Cardiac muscle cell (in vitro differentiated cells and primary cell): ENCODE measurements around the gene SSX4B. TPM values are rescaled to one million over a fixed set of nuclear protein-coding genes. Genes with fewer than 3 reads are reported as not detected.
"Not testable (repeated sequence)": the region's sequence is repeated elsewhere in the genome, so short reads cannot be mapped to it uniquely, and the experiment has no call there.

Source experiments
- DNase-seq, 2 donors: peaks; one replicate each; pipeline versions ENCODE4 v3.0.0 to v3.0.0-alpha.2; 2010 to 2017; ENCODE audit warnings: low read depth in 1 of 2, low spot score in 1 of 2
- H3K27ac ChIP-seq: fragments of 200-600 bp; sonication (generic); 2 replicates; pipeline ENCODE4 v1.5.1; 2016
- H3K27me3 ChIP-seq: fragments of 200-600 bp; sonication (generic); 2 replicates; pipeline ENCODE4 v1.6.0; 2016; ENCODE audit warnings: control low read depth
- H3K36me3 ChIP-seq: fragments of 200-600 bp; sonication (generic); 2 replicates; pipeline ENCODE4 v1.5.1; 2016; ENCODE audit warnings: control low read depth
- H3K4me1 ChIP-seq: fragments of 200-600 bp; sonication (generic); 2 replicates; pipeline ENCODE4 v1.8.1; 2017; ENCODE audit warnings: low read depth, mild to moderate bottlenecking, mixed run types
- H3K4me3 ChIP-seq: fragments of 200-600 bp; sonication (generic); 2 replicates; pipeline ENCODE4 v1.5.1; 2016; ENCODE audit warnings: mild to moderate bottlenecking
- H3K9me3 ChIP-seq: fragments of 200-600 bp; sonication (generic); 2 replicates; pipeline ENCODE4 v1.5.1; 2017; ENCODE audit warnings: low read depth, mild to moderate bottlenecking, control low read depth
- polyA plus RNA-seq: library from polyadenylated mRNA; unstranded; fragments of >200 nt; fragmentation: Nextera tagmentation; extraction: Ambion mirVana; gene quantifications from 2 replicates; pipeline ENCODE4 v1.2.1, GENCODE V29; 2016
- total RNA-seq: library from RNA; depleted of rRNA; stranded (reverse); fragments of >200 nt; gene quantifications from 2 replicates; pipeline ENCODE4 v1.2.3, GENCODE V29; 2016
- TF ChIP-seq, protein P1 (sequence below): IDR thresholded peaks from 2 replicates; pipeline ENCODE4 v1.5.1; 2012; ENCODE audit warnings: low read depth, mild to moderate bottlenecking, low read length

The SSX4B gene
- total RNA-seq (not detected in 2 replicates), polyA plus RNA-seq (not detected in 2 replicates)

GRCh38 chrX:48411860-48412259 is at the start of gene SSX4B:
Gene SSX4B, minus strand, starts transcription at chrX:48411960. Its CDS starts 588 bp downstream, at chrX:48411372.
- not testable (repeated sequence) for H3K4me1 ChIP-seq, DNase-seq, H3K27me3 ChIP-seq, H3K36me3 ChIP-seq, H3K9me3 ChIP-seq, H3K4me3 ChIP-seq, H3K27ac ChIP-seq

- DNase-seq: no peak
- H3K27ac ChIP-seq: no peak overlapping the region
- H3K4me3 ChIP-seq: no peak overlapping the region
- no peaks in the 10 kb centered on the region for H3K27me3 ChIP-seq
- no peaks in the 10 kb centered on the region for H3K4me1 ChIP-seq
- H3K9me3 ChIP-seq: no peaks in the 10 kb centered on the region
- H3K36me3 ChIP-seq: no peaks in the 10 kb centered on the region
- TF ChIP-seq, protein P1, sequence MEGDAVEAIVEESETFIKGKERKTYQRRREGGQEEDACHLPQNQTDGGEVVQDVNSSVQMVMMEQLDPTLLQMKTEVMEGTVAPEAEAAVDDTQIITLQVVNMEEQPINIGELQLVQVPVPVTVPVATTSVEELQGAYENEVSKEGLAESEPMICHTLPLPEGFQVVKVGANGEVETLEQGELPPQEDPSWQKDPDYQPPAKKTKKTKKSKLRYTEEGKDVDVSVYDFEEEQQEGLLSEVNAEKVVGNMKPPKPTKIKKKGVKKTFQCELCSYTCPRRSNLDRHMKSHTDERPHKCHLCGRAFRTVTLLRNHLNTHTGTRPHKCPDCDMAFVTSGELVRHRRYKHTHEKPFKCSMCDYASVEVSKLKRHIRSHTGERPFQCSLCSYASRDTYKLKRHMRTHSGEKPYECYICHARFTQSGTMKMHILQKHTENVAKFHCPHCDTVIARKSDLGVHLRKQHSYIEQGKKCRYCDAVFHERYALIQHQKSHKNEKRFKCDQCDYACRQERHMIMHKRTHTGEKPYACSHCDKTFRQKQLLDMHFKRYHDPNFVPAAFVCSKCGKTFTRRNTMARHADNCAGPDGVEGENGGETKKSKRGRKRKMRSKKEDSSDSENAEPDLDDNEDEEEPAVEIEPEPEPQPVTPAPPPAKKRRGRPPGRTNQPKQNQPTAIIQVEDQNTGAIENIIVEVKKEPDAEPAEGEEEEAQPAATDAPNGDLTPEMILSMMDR: no peak
These were observed 48.8 kb upstream of the SSX4B start for GRCh38 chrX:48460606-48461005.

GRCh38 chrX:48460031-48460430 is 48.3 kb upstream of the SSX4B start:
- Histone ChIP-seq H3K27ac (no peak overlapping the region), H3K4me1 (no peaks in the 10 kb centered on the region), H3K4me3 (no peak overlapping the region), H3K27me3 (no peaks in the 10 kb centered on the region), H3K36me3 (no peaks in the 10 kb centered on the region), H3K9me3 (no peaks in the 10 kb centered on the region)
- TF ChIP-seq, protein P1: no peak
- DNase-seq: no peak

DNA sequence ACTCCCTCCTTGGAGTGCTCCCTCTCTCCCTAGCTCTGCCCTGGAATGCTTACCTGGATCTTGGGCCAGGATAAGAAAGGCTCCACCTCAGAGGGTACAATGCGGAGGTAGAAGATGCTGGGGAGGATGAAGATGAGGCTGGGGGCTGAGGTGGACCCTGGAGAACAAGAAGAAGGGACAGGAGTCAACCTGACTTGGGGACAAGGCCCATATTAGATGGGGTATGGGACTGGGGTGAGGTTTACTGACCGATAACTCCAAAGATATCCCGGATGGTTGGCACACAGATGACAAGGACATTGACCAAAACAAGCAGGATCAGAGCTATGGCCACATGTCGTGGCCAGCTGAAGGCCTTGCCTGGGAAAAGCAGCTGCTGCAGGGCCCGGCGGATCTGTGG is 47.7 kb upstream of the SSX4B start:
- TF ChIP-seq, protein P1: no peak
- DNase-seq: no peak

DNA sequence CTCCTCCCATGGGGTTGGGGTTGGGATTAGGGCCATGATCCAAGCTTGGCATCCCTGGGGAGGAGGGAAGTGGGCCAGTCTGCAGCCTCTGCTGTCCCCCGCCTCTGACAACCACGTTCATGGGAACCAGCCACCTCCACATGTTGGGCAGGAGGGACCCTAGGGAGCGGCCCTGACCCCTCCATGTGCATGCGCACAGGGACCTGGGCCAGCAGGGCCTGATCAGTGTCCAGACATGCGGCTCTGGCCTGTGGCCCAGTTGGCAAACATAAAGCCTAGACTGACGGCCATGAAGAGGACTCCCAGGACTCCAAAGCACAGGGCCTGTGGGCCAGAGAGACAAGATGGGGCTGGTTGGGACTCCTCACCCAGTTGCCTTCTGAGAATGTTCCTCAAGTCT is 47.0 kb upstream of the SSX4B start:
- DNase-seq: peak in 1 of 2 donors; percentile 41
- H3K4me3 ChIP-seq: no peak overlapping the region
- no peaks in the 10 kb centered on the region for H3K9me3 ChIP-seq
- H3K27ac ChIP-seq: no peak overlapping the region
- no peaks in the 10 kb centered on the region for H3K4me1 ChIP-seq
- TF ChIP-seq, protein P1: no peak
- no peaks in the 10 kb centered on the region for H3K27me3 ChIP-seq
- H3K36me3 ChIP-seq: no peaks in the 10 kb centered on the region

More for the DNA sequence above, 47.7 kb upstream of the SSX4B start:
- Histone ChIP-seq H3K9me3 (no peaks in the 10 kb centered on the region), H3K4me1 (no peaks in the 10 kb centered on the region), H3K36me3 (no peaks in the 10 kb centered on the region), H3K27me3 (no peaks in the 10 kb centered on the region), H3K27ac (no peak overlapping the region), H3K4me3 (no peak overlapping the region)

GRCh38 chrX:48456628-48457331 is 45.0 kb upstream of the SSX4B start:
- no peaks in the 10 kb centered on the region for H3K27me3 ChIP-seq
- no peaks in the 10 kb centered on the region for H3K4me1 ChIP-seq
- no peaks in the 10 kb centered on the region for H3K9me3 ChIP-seq
- no peak for DNase-seq
- H3K36me3 ChIP-seq: no peaks in the 10 kb centered on the region
- TF ChIP-seq, protein P1: no peak
- H3K27ac ChIP-seq: no peak overlapping the region
- no peak overlapping the region for H3K4me3 ChIP-seq
